Esophagus muscularis mucosa (tissue), 4 donors: Measurements from ENCODE around the gene REL. TPM values are rescaled to one million over a fixed set of nuclear protein-coding genes. Genes with fewer than 3 reads are reported as not detected.

Experiments
- DNase-seq: peaks from one replicate; pipeline ENCODE4 v3.0.0-alpha.2; 2017; ENCODE audit errors: extremely low spot score
- H3K27ac ChIP-seq, 4 donors: fragments of 200-600 bp; sonication (generic); replicated peaks in 1 of 4; 1 replicate in 3 of 4; 2 replicates in 1 of 4; pipeline ENCODE4 v1.5.1; 2016 to 2019; ENCODE audit warnings: mild to moderate bottlenecking in 1 of 4
- H3K27me3 ChIP-seq, 4 donors: fragments of 200-600 bp; sonication (generic); one replicate each; pipeline versions ENCODE4 v1.5.1 to v1.6.0; 2016 to 2019
- H3K36me3 ChIP-seq, 4 donors: fragments of 200-600 bp; sonication (generic); one replicate each; pipeline ENCODE4 v1.5.1; 2016 to 2019
- H3K4me1 ChIP-seq, 4 donors: fragments of 200-600 bp; sonication (generic); one replicate each; pipeline ENCODE4 v1.5.1; 2016 to 2019
- H3K4me3 ChIP-seq, 4 donors: fragments of 200-600 bp; sonication (generic); 1 replicate in 2 of 4; 2 replicates in 2 of 4; pipeline ENCODE4 v1.5.1; 2016 to 2019; ENCODE audit warnings: mild to moderate bottlenecking in 4 of 4, moderate library complexity in 1 of 4
- H3K9me3 ChIP-seq, 4 donors: fragments of 200-600 bp; sonication (generic); 1 replicate in 3 of 4; 2 replicates in 1 of 4; pipeline ENCODE4 v1.5.1; 2016 to 2019
- CTCF ChIP-seq, 3 experiments: fragments of 200-600 bp in 2 of 3; fragments of 450-650 bp in 1 of 3; sonication (generic) in 2 of 3; IDR thresholded peaks; one replicate each; pipeline ENCODE4 v1.5.1; 2017 to 2019; ENCODE audit warnings: antibody characterized with exemption in 3 of 3, mild to moderate bottlenecking in 2 of 3, moderate library complexity in 1 of 3
- EP300 ChIP-seq: sonication (generic); formaldehyde crosslinking; IDR thresholded peaks from one replicate; pipeline ENCODE4 v1.6.1; 2017; ENCODE audit warnings: antibody characterized with exemption
- POLR2A ChIP-seq: fragments of 450-650 bp; IDR thresholded peaks from one replicate; pipeline ENCODE4 v1.6.1; 2017; ENCODE audit warnings: antibody characterized with exemption, moderate library complexity, mild to moderate bottlenecking, low read depth
- POLR2AphosphoS5 ChIP-seq, 2 donors: sonication (generic); formaldehyde crosslinking; IDR thresholded peaks; one replicate each; pipeline ENCODE4 v1.6.1; 2017; ENCODE audit warnings: antibody characterized with exemption in 2 of 2
- WGBS: methylation state at CpG from one replicate; pipeline ENCODE4 v1.1.5; 2018; 5-methylcytosine and 5-hydroxymethylcytosine counted together
- intact Hi-C: fragments of 100-400 bp; cut with DNase I; formaldehyde crosslinking; loops from one replicate; pipeline ENCODE4 v1.15.1; 2023
- total RNA-seq, 4 donors: library from RNA; depleted of rRNA; stranded (reverse); fragments of >200 nt; gene quantifications; one replicate each; pipeline versions ENCODE4 v1.1.0 to v1.2.1, GENCODE V29; 2016

The REL gene
- total RNA-seq, 4 donors from 2014 or later, result 9.1 to 16.2 (median 9.5) TPM

DNA sequence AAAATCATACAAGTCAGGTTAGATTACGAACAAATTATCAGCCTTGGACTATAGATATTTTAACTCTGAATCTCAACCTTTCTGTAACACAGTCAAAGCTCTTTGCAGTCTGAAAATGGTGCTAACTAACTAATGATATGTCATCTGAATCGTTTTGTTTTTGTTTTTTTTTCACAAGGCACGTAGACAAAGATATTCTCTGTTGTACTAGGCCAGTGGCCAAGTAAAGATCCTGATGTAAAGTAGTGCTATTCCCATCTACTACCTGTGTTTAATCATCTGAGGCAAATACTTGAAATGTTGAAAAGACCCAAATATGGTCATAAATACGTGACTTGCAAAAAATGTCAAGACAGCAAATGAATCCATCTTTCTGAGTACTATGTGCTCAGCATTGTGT is 65.7 kb downstream of the REL start:
- DNase-seq, result no peak
- peaks cover 0 to 18% (median 10%) of the 10 kb centered on the region in 4 donors for H3K36me3 ChIP-seq
- 83% methylated on average over 4 of the region's 4 CpGs for WGBS
- H3K27ac ChIP-seq, result no peak overlapping the region
- TF ChIP-seq POLR2AphosphoS5 (IDR thresholded peaks at IDR 0.05) (no peak), EP300 (no peak), POLR2A (no peak), CTCF (IDR thresholded peaks at IDR 0.05) (no peak)
- no peaks in the 10 kb centered on the region for H3K27me3 ChIP-seq
- no peaks in the 10 kb centered on the region for H3K4me1 ChIP-seq
- intact Hi-C loops, result no loop called here
- no peaks in the 10 kb centered on the region for H3K9me3 ChIP-seq
- no peak overlapping the region for H3K4me3 ChIP-seq

DNA sequence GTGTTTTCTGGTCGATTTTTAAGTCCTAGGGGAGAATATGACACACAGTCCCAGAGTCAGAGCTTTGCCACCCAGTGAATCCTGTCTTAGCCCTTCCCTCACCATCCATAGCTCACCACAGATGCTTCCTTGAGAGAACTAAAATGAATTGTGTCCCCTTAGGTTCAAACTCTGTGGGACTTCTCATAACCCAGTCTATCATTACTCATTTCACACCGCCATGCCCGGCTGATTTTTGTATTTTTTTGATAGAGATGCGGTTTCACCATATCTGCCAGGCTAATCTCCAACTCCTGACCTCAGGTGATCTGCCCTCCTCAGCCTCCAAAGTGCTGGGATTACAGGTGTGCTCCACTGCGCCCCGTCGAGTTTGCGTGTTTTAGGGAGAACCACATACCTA is 66.8 kb downstream of the REL start:
- 96% methylated on average over 8 of the region's 8 CpGs for WGBS

DNA sequence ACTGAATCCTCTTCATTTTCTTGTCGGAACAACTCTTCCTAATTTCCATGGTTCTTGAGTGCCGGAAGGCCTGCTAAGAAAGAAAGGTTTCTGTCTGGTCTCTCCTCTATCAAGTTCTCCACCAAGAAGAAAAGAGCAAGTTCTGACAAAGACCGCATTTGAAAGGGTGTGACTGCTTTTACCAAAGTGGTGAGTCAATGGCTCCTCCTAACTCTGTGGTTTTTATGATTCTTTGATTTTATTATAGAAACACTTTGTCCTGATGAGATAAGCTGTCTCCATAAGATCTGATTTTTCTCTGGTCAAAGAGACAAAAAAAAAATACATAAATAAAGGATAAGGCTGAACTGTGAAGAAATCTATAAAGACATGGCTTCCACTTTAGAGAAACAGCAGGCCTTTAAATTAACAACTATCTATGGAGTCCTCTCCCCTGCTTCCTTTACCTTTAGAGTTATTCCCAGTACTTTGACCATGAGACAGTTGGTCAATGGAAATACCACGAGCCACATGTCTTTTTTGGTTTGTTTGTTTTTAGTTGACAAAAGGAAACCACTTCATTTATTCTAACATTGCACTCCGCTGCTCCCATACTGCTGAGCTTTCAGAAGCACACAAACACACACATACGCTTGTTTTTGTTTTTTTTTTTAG is 67.7 kb downstream of the REL start:
- Histone ChIP-seq H3K4me3 (no peak overlapping the region), H3K27ac (no peak overlapping the region), H3K4me1 (no peaks in the 10 kb centered on the region), H3K27me3 (no peaks in the 10 kb centered on the region), H3K9me3 (no peaks in the 10 kb centered on the region), H3K36me3 (peaks cover 0 to 32% (median 20%) of the 10 kb centered on the region in 4 donors)
- WGBS, result 90% methylated on average over 6 of the region's 6 CpGs
- no peak for DNase-seq
- intact Hi-C loops, result no loop called here
- TF ChIP-seq EP300, result no peak
- no peak for TF ChIP-seq POLR2A
- no peak for TF ChIP-seq POLR2AphosphoS5 (IDR thresholded peaks at IDR 0.05)
- no peak for TF ChIP-seq CTCF (IDR thresholded peaks at IDR 0.05)

More for the DNA sequence above, 66.8 kb downstream of the REL start:
- Histone ChIP-seq H3K27ac (no peak overlapping the region), H3K27me3 (no peaks in the 10 kb centered on the region), H3K4me3 (no peak overlapping the region), H3K36me3 (peaks cover 0 to 27% (median 12%) of the 10 kb centered on the region in 4 donors), H3K4me1 (no peaks in the 10 kb centered on the region), H3K9me3 (no peaks in the 10 kb centered on the region)
- intact Hi-C loops, result no loop called here
- TF ChIP-seq POLR2A (no peak), CTCF (IDR thresholded peaks at IDR 0.05) (no peak), EP300 (no peak)
- DNase-seq, result no peak

GRCh38 chr2:60954139-60954538 is 72.8 kb downstream of the REL start:
- WGBS, result 69% methylated on average over 2 of the region's 2 CpGs
- H3K4me1 ChIP-seq, result no peaks in the 10 kb centered on the region
- peaks cover 0 to 32% (median 19%) of the 10 kb centered on the region in 4 donors for H3K36me3 ChIP-seq
- intact Hi-C loops, result no loop called here
- H3K27me3 ChIP-seq, result no peaks in the 10 kb centered on the region
- no peak for DNase-seq
- no peak overlapping the region for H3K27ac ChIP-seq
- H3K9me3 ChIP-seq, result no peaks in the 10 kb centered on the region
- H3K4me3 ChIP-seq, result no peak overlapping the region
- no peak for TF ChIP-seq POLR2AphosphoS5 (IDR thresholded peaks at IDR 0.05)

GRCh38 chr2:60957224-60957623 is 75.8 kb downstream of the REL start:
- Histone ChIP-seq H3K36me3 (peaks cover 7 to 37% (median 14%) of the 10 kb centered on the region in 4 donors), H3K27ac (no peak overlapping the region), H3K27me3 (no peaks in the 10 kb centered on the region), H3K4me3 (no peak overlapping the region), H3K9me3 (no peaks in the 10 kb centered on the region), H3K4me1 (no peaks in the 10 kb centered on the region)
- TF ChIP-seq EP300, result no peak
- no peak for TF ChIP-seq POLR2A
- no peak for TF ChIP-seq POLR2AphosphoS5 (IDR thresholded peaks at IDR 0.05)
- no peak for TF ChIP-seq CTCF (IDR thresholded peaks at IDR 0.05)
- DNase-seq, result no peak
- intact Hi-C loops, result no loop called here
- WGBS, result 98% methylated on average over 3 of the region's 8 CpGs
